Nephron progenitor cell (in vitro differentiated cells): ENCODE measurements around the gene LEFTY2.

Source experiments
- DNase-seq: peaks from one replicate; pipeline ENCODE4 v3.0.0; 2021
- H3K27ac Mint-ChIP-seq: 2 replicates; pipeline ENCODE4 v1.8.0; 2021; ENCODE audit warnings: mild to moderate bottlenecking, moderate library complexity, mixed read lengths
- H3K27me3 Mint-ChIP-seq: 2 replicates; pipeline ENCODE4 v1.8.0; 2021; ENCODE audit warnings: mild to moderate bottlenecking, low read depth, mixed read lengths; ENCODE audit not compliant: poor library complexity
- H3K36me3 Mint-ChIP-seq: 2 replicates; pipeline ENCODE4 v1.8.0; 2021; ENCODE audit warnings: low read depth, mixed read lengths
- H3K4me1 Mint-ChIP-seq: 2 replicates; pipeline ENCODE4 v1.8.0; 2021; ENCODE audit warnings: mixed read lengths
- H3K4me3 Mint-ChIP-seq: 2 replicates; pipeline ENCODE4 v1.8.0; 2021; ENCODE audit warnings: mild to moderate bottlenecking, moderate library complexity, mixed read lengths
- H3K9me3 Mint-ChIP-seq: 2 replicates; pipeline ENCODE4 v1.8.0; 2021; ENCODE audit warnings: mild to moderate bottlenecking, moderate library complexity, mixed read lengths
- TF ChIP-seq, protein P1 (sequence below): fragments of 200-600 bp; sonication (generic); IDR thresholded peaks from 2 replicates; pipeline ENCODE4 v1.5.0; 2021; ENCODE audit warnings: antibody characterized with exemption

The LEFTY2 gene

DNA sequence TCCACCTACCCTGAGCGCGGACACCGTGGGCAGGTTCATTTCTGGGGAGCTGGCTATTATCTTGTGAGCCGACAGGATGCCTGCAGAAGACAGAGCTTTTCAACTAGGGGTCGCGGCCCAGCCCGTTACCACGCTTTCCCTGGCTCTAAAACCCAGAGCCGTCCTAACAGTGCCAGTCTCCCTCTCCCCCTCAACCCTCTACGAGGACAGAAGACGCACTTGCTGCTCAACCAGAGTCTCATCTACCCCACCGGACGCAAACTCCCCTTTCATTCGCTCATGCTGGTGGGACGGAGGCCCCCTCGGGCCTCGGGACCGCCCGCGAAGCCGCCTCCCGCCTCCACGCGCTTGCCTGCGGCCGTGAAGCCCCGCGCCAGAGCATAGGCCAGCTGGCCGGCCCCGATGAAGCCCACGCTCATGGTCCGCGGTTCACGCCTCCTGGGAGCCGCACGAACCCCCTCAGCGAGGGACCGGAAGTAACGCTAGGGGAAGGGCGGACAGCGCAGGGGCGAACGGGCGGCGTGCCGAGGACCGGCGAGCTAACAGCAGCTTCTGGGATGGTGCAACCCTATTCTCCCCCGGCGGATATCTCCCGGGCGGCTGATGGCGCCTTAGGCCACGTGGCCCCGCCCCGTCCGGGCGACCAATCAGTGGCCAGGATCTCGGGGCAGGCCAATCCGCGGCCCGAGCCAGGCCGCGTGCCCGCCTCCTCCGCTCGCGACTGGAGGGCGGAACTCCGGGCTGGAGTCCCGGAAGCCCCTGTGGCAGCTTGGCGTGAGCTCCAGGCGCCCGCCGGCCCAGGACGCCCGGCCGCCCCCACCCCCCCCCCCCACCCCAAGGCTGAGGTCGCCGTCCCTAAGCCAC is 17.1 kb downstream of the LEFTY2 start, which contains the start of gene PYCR2:
PYCR2 (minus strand) TSS at position 559 of the 864 bp plus-strand sequence; CDS start at position 419, 140 bp downstream.
- Mint-ChIP-seq H3K27me3 (no peaks in the 10 kb centered on the region), H3K9me3 (no peaks in the 10 kb centered on the region), H3K4me3 (peak within 1 kb of the TSS; percentile 91), H3K27ac (peak within 1 kb of the TSS; percentile 96), H3K36me3 (peaks cover 14% of the 10 kb centered on the region), H3K4me1 (peaks cover 29% of the 10 kb centered on the region)
- peak; percentile 94 for DNase-seq
- TF ChIP-seq, protein P1, sequence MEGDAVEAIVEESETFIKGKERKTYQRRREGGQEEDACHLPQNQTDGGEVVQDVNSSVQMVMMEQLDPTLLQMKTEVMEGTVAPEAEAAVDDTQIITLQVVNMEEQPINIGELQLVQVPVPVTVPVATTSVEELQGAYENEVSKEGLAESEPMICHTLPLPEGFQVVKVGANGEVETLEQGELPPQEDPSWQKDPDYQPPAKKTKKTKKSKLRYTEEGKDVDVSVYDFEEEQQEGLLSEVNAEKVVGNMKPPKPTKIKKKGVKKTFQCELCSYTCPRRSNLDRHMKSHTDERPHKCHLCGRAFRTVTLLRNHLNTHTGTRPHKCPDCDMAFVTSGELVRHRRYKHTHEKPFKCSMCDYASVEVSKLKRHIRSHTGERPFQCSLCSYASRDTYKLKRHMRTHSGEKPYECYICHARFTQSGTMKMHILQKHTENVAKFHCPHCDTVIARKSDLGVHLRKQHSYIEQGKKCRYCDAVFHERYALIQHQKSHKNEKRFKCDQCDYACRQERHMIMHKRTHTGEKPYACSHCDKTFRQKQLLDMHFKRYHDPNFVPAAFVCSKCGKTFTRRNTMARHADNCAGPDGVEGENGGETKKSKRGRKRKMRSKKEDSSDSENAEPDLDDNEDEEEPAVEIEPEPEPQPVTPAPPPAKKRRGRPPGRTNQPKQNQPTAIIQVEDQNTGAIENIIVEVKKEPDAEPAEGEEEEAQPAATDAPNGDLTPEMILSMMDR = no peak

DNA sequence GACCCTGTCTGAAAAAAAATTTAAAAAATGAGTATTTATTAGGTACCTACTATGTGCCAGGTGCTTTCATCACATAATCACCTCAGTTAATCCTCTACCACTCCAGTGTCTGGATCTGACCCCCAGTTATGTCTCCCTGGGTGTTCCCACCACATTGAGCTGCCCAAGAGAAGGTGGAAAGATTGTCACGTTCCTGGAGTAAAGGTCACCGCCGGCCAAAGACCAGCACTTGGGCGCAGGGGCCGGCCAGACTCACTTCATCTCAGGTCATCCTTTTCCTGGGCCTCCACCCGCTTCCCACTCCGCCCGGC is 17.7 kb downstream of the LEFTY2 start:
- no peaks in the 10 kb centered on the region for H3K9me3 Mint-ChIP-seq
- peaks cover 15% of the 10 kb centered on the region for H3K36me3 Mint-ChIP-seq
- peak overlapping the region; percentile 96 for H3K27ac Mint-ChIP-seq
- peak overlapping the region; percentile 91 for H3K4me3 Mint-ChIP-seq
- no peak for DNase-seq
- TF ChIP-seq, protein P1 = no peak
- H3K4me1 Mint-ChIP-seq = peaks cover 25% of the 10 kb centered on the region
- H3K27me3 Mint-ChIP-seq = no peaks in the 10 kb centered on the region

DNA sequence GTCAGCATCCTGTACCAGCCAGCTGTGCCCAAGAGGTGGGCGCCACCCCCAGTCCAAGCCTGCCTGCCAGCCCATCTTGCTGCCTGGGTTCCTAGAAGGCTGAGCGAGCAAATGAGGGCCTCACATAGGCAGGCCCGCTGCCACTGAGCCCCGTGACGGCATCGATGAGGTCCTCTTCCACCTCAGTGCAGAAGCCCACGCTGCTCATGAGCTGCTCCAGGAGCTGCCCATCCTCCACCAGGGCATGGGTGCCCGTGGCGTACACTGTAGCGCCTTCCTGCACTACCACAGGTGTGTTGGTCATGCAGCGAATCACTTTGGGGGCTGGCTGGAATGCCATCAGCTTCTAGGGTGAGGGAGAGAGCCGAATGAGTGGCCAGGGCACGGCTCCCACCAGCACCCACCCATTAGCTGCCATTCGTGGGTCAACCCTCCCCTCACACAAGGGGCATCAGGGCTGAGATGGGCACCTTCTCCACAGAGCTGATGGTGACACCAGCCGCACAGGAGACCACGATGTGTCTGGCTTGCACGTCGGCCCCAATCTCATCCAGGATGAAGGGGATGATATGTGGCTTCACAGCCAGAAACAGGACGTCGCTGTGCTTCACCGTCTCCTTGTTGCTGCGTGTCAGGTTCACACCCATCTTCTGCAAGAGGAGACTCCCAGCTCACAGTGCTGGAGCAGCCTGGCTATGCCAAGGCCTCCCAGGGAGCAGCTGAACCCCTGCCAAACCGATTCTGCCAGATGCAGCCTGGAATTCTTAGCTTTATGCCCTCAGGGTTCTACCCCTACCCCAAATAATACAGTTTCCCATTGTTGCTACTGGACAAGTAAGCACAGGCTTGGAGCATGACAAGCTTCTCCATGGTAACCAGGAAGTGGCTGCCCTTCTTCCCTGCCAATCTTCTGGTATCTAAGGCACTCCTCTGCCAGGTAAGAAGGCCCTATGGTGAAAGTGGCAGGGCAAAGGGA is 19.0 kb downstream of the LEFTY2 start:
- peaks cover 21% of the 10 kb centered on the region for H3K4me1 Mint-ChIP-seq
- no peaks in the 10 kb centered on the region for H3K9me3 Mint-ChIP-seq
- H3K27ac Mint-ChIP-seq = no peak overlapping the region
- peak overlapping the region; percentile 91 for H3K4me3 Mint-ChIP-seq
- DNase-seq = no peak
- no peaks in the 10 kb centered on the region for H3K27me3 Mint-ChIP-seq
- TF ChIP-seq, protein P1 = no peak
- H3K36me3 Mint-ChIP-seq = peaks cover 29% of the 10 kb centered on the region

DNA sequence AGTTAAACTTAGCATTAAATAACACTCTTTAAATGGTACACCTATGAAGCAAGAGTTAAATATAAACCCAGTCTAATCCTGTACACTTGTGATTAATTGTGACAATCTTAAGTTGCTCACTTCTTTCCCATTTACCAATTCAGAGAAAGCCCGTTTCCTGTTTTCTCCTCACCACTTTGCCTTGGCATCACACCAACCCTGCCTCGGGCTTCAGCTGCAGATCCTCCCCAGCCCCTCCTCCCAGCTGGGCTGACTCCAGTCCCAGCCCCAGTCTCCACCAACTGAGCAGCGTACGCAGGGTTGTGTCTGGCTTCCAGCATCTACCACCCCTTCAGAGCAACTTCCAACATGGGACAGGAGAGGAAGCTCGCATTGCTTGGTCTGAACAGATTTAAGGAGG is 21.1 kb downstream of the LEFTY2 start:
- H3K27me3 Mint-ChIP-seq = no peaks in the 10 kb centered on the region
- peaks cover 28% of the 10 kb centered on the region for H3K4me1 Mint-ChIP-seq
- no peak overlapping the region for H3K4me3 Mint-ChIP-seq
- DNase-seq = no peak
- no peak overlapping the region for H3K27ac Mint-ChIP-seq
- no peaks in the 10 kb centered on the region for H3K9me3 Mint-ChIP-seq
- peaks cover 33% of the 10 kb centered on the region for H3K36me3 Mint-ChIP-seq
- TF ChIP-seq, protein P1 = no peak

DNA sequence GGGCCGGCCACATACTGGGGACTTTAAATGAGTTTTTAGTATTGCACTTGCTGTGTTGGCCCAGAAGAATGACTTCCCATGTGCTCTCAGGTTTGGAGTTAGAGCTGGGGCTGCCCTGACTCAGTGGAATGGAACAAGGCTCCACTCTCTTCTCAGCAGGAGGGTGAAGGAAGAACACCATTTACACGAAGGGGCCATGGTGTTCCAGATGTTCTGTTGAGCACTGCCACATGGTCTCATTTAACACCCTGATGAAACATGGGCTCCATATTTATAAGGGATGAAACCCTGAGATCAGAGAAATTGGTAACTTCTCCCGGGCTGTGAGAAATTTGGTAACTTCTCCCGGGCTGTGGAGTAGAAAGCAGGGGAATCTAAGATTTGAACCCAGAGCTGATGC is 22.7 kb downstream of the LEFTY2 start:
- no peak overlapping the region for H3K27ac Mint-ChIP-seq
- peaks cover 33% of the 10 kb centered on the region for H3K36me3 Mint-ChIP-seq
- TF ChIP-seq, protein P1 = no peak
- DNase-seq = no peak
- no peak overlapping the region for H3K4me3 Mint-ChIP-seq
- H3K9me3 Mint-ChIP-seq = no peaks in the 10 kb centered on the region
- peaks cover 25% of the 10 kb centered on the region for H3K4me1 Mint-ChIP-seq
- peaks cover 7% of the 10 kb centered on the region for H3K27me3 Mint-ChIP-seq
